GM12878 (cell line): ENCODE results near the gene TMEM38B. TPM values are rescaled to one million over a fixed set of nuclear protein-coding genes. Genes with fewer than 3 reads are reported as not detected.

Experiments used
- ATAC-seq: fragments of 200-7000 bp; cut with Tn5 transposase; 3 replicates; pipeline ENCODE4 v1.9.1; 2020; ENCODE audit warnings: mild to moderate bottlenecking, moderate library complexity
- BruUV-seq: library from RNA; stranded (reverse); fragments of 400-500 nt; replicated peaks from 2 replicates; lab custom pipeline; 2021; lab: Mats Ljungman, UMichigan
- CTCF ChIA-PET: fragments of 300-600 bp; sonication (Branson Sonifier 250); formaldehyde crosslinking; extraction: SDS; loops from one replicate; lab custom pipeline; 2021; ENCODE audit warnings: inconsistent platforms; lab: Yijun Ruan, JAX
- POLR2A ChIA-PET: fragments of 350-600 bp; formaldehyde crosslinking; extraction: SDS; loops from one replicate; lab custom pipeline; 2021; ENCODE audit warnings: inconsistent platforms; lab: Charles Lee
- RAD21 ChIA-PET: fragments of 300-600 bp; sonication (Branson Sonifier 250); formaldehyde crosslinking; loops from one replicate; lab custom pipeline; 2023; ENCODE audit warnings: antibody characterized with exemption; ENCODE audit not compliant: unreplicated experiment; lab: Charles Lee
- SMC1A ChIA-PET: fragments of 300-600 bp; sonication (Branson Sonifier 250); formaldehyde crosslinking; loops from one replicate; lab custom pipeline; 2023; ENCODE audit not compliant: unreplicated experiment, uncharacterized antibody; lab: Charles Lee
- DNase-seq: peaks from one replicate; pipeline ENCODE4 v3.0.0-alpha.2; 2011; ENCODE audit warnings: low read depth, low spot score
- FAIRE-seq: peaks from 3 replicates; lab custom pipeline; 2011; peaks lifted over from hg19 to GRCh38; lab: Jason Lieb, UNC
- H2AFZ ChIP-seq: 2 replicates; pipeline ENCODE4 v1.6.0; 2011; ENCODE audit warnings: low read depth, low read length, control low read depth; ENCODE audit not compliant: control insufficient read depth
- H3K27ac ChIP-seq: 2 replicates; pipeline ENCODE4 v1.5.1; 2011; ENCODE audit warnings: control low read depth; ENCODE audit not compliant: control insufficient read depth, insufficient read depth
- H3K27me3 ChIP-seq, 2 experiments: replicated peaks in 1 of 2; 2 replicates each; pipeline versions ENCODE4 v1.6.0 to v1.6.1; 2011; ENCODE audit warnings: low read length in 1 of 2; ENCODE audit not compliant: control insufficient read depth in 2 of 2, insufficient read depth in 2 of 2
- H3K36me3 ChIP-seq, 2 experiments: 2 replicates each; pipeline ENCODE4 v1.5.1; 2011; ENCODE audit warnings: low read length in 1 of 2; ENCODE audit not compliant: control insufficient read depth in 2 of 2, insufficient read depth in 2 of 2
- H3K4me1 ChIP-seq: 2 replicates; pipeline ENCODE4 v1.6.1; 2011; ENCODE audit warnings: mild to moderate bottlenecking, low read length, moderate library complexity, mixed read lengths; ENCODE audit not compliant: control insufficient read depth, insufficient read depth
- H3K4me2 ChIP-seq: 2 replicates; pipeline ENCODE4 v1.6.0; 2011; ENCODE audit warnings: control low read depth; ENCODE audit not compliant: control insufficient read depth, insufficient read depth
- H3K4me3 ChIP-seq: fragments of 200-600 bp; sonication (generic); 2 replicates; pipeline ENCODE4 v1.5.1; 2016
- H3K79me2 ChIP-seq: 2 replicates; pipeline ENCODE4 v1.6.0; 2011; ENCODE audit warnings: low read length; ENCODE audit not compliant: control insufficient read depth, insufficient read depth
- H3K9ac ChIP-seq: 2 replicates; pipeline ENCODE4 v1.8.0; 2011; ENCODE audit warnings: low read length, control low read depth, mixed read lengths; ENCODE audit not compliant: control insufficient read depth, insufficient read depth
- H3K9me3 ChIP-seq: replicated peaks from 3 replicates; pipeline ENCODE4 v1.5.1; 2011; ENCODE audit warnings: mild to moderate bottlenecking, low read length; ENCODE audit not compliant: control insufficient read depth, insufficient read depth
- H4K20me1 ChIP-seq: 2 replicates; pipeline ENCODE4 v1.6.0; 2011; ENCODE audit not compliant: control insufficient read depth, insufficient read depth
- POLR2A ChIP-seq: IDR thresholded peaks from 2 replicates; pipeline ENCODE4 v1.6.1; 2011; ENCODE audit warnings: low read depth, mild to moderate bottlenecking, low read length
- SPI1 ChIP-seq: IDR thresholded peaks from 2 replicates; pipeline ENCODE4 v1.6.1; 2011; ENCODE audit warnings: low read depth, mild to moderate bottlenecking, low read length, moderate library complexity, borderline replicate concordance; ENCODE audit not compliant: insufficient read depth
- STAT1 ChIP-seq: fragments of 450-650 bp; conservative IDR thresholded peaks from 2 replicates; pipeline ENCODE4 v1.6.1; 2014; ENCODE audit warnings: antibody characterized with exemption, mild to moderate bottlenecking
- TCF3 ChIP-seq: IDR thresholded peaks from 2 replicates; pipeline ENCODE4 v1.6.1; 2012; ENCODE audit warnings: low read depth, mild to moderate bottlenecking, low read length, borderline replicate concordance; ENCODE audit not compliant: insufficient read depth
- ZBTB4 ChIP-seq: fragments of 450-650 bp; formaldehyde crosslinking; IDR thresholded peaks from 2 replicates; pipeline ENCODE4 v1.4.0; 2022; ENCODE audit warnings: mild to moderate bottlenecking, moderate library complexity
- ZNF384 ChIP-seq: IDR thresholded peaks from 2 replicates; pipeline ENCODE4 v1.6.1; 2012; ENCODE audit warnings: low read depth, mild to moderate bottlenecking, low read length, improper control_type of control experiment, borderline replicate concordance
- WGBS: methylation state at CpG from one replicate; pipeline ENCODE4 v1.1.6; 2016; ENCODE audit warnings: low lambda C conversion rate; ENCODE audit not compliant: insufficient replicate concordance, insufficient coverage; ENCODE audit errors: missing lambda C conversion rate; 5-methylcytosine and 5-hydroxymethylcytosine counted together
- in situ Hi-C: fragments of 300-500 bp; cut with MboI; formaldehyde crosslinking; loops from 9 replicates; pipeline ENCODE4 v1.14.3; 2018; ENCODE audit warnings: mixed read lengths
- intact Hi-C: fragments of 100-400 bp; cut with micrococcal nuclease; formaldehyde crosslinking; loops from one replicate; pipeline ENCODE4 v1.14.2; 2022; ENCODE audit not compliant: unreplicated experiment
- polyA plus RNA-seq, 11 experiments: library from polyadenylated mRNA; depleted of rRNA in 4 of 11; unstranded in 6 of 11; stranded (reverse) in 5 of 11; fragments of >200 nt; fragmentation: Nextera tagmentation in 4 of 11; fragmentation: Illumina TruSeq in 1 of 11; extraction: Ambion mirVana in 4 of 11; extraction: Trizol in 1 of 11; gene quantifications; 1 replicate in 1 of 11; 2 replicates in 10 of 11; pipeline versions ENCODE4 v1.2.1 to v1.2.3, GENCODE V29; 2011 to 2016; ENCODE audit warnings: inconsistent platforms in 2 of 11, missing spikeins in 2 of 11, low read depth in 1 of 11
- total RNA-seq, 4 experiments: library from RNA; depleted of rRNA in 3 of 4; stranded (reverse); fragments of >200 nt in 3 of 4; fragmentation: Illumina TruSeq in 1 of 4; extraction: Trizol in 1 of 4; gene quantifications; 2 replicates each; pipeline versions ENCODE4 v1.2.1 to v1.2.3, GENCODE V29; 2013 to 2021

TMEM38B gene
- total and polyA plus RNA-seq, 10 of the 15 experiments (the other 5 are each of a cell fraction or from before 2014, with no cell fraction given), result 8.4 to 22.5 (median 12.7) TPM

- ChIA-PET RAD21 (no interaction called here), SMC1A (interaction anchor here (1.2 kb wide), 1 partner anchor 11 kb away, joined by 5 read pairs; no protein-coding TSS in a partner anchor), POLR2A (no interaction called here), CTCF (no interaction called here)
- no peak overlapping the region for H3K9ac ChIP-seq
- 96% methylated on average over 1 of the region's 1 CpG for WGBS
- no peak for ATAC-seq
- no peaks in the 10 kb centered on the region for H3K79me2 ChIP-seq
- H4K20me1 ChIP-seq, result no peaks in the 10 kb centered on the region
- peaks cover 0 to 3% of the 10 kb centered on the region in 2 experiments; a peak in 2 of 4 replicates for H3K36me3 ChIP-seq
- in situ Hi-C loops, result loop anchor here (5.0 kb wide), 1 partner anchor 100 kb away; no protein-coding TSS in a partner anchor
- no peak overlapping the region for H3K4me2 ChIP-seq
- intact Hi-C loops, result no loop called here
- BruUV-seq, result no TSS peak
- no peak overlapping the region for H2AFZ ChIP-seq
- no peak for FAIRE-seq
- no peaks in the 10 kb centered on the region for H3K4me1 ChIP-seq
- no peaks in the 10 kb centered on the region; the same call in 2 of the 3 replicates for H3K9me3 ChIP-seq
- no peak for TF ChIP-seq TCF3
- TF ChIP-seq POLR2A, result no peak
- TF ChIP-seq ZNF384, result no peak
- TF ChIP-seq SPI1, result no peak
- no peak for TF ChIP-seq STAT1
- no peak for TF ChIP-seq ZBTB4 (CRISPR knock-in tag)
- DNase-seq, result no peak
- H3K27ac ChIP-seq, result no peak overlapping the region
- H3K4me3 ChIP-seq, result no peak overlapping the region
- H3K27me3 ChIP-seq, result no peaks in the 10 kb centered on the region
These were observed 18.0 kb downstream of the TMEM38B start for GRCh38 chr9:105712297-105712696.
